ENCODE measurements around the gene FBXO47.

DNA sequence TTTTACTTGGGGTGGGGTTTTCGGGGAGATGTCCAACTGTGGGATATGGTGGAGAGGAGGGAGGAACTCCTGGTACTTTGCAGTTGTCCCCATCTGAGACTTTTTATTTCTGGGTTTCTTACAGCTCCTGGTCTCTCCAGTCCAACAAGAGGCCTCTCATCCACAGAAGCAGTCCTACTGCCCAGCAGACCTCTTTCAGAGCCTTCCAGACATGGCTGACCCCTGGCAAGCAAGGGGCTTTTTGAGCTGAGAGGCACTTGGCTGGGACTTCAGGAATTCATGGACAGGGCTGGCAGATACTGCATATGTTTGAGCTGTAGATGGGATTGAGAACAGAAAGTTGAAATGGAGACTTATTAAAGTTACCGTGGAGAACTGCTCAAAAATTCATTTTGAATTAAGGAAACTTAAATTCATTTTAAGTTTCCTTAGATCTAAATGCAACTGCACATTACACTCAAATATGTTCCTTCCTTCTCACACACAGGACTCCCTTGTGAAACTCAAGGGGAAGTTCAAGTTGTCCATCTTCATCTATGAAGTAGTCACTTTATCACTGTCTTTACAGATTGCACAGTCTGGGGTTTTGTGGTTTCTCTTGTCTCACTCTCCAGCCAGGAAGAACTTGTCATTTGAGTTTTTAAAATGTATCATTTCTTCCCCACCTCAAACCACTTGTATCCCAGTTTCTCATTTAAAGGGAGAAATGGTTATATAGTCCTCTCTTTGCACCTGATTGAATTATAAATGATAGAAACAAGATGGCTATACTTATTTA, 40.7 kb downstream of the FBXO47 start:
- no peak for TF ChIP-seq ZNF530 (tag by site-specific recombination; IDR thresholded peaks at IDR 0.05; ENCODE audit: low read depth)
- TF ChIP-seq, protein P1, sequence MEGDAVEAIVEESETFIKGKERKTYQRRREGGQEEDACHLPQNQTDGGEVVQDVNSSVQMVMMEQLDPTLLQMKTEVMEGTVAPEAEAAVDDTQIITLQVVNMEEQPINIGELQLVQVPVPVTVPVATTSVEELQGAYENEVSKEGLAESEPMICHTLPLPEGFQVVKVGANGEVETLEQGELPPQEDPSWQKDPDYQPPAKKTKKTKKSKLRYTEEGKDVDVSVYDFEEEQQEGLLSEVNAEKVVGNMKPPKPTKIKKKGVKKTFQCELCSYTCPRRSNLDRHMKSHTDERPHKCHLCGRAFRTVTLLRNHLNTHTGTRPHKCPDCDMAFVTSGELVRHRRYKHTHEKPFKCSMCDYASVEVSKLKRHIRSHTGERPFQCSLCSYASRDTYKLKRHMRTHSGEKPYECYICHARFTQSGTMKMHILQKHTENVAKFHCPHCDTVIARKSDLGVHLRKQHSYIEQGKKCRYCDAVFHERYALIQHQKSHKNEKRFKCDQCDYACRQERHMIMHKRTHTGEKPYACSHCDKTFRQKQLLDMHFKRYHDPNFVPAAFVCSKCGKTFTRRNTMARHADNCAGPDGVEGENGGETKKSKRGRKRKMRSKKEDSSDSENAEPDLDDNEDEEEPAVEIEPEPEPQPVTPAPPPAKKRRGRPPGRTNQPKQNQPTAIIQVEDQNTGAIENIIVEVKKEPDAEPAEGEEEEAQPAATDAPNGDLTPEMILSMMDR (tag by site-specific recombination; IDR thresholded peaks at IDR 0.05) = no peak
- TF ChIP-seq, protein P2, sequence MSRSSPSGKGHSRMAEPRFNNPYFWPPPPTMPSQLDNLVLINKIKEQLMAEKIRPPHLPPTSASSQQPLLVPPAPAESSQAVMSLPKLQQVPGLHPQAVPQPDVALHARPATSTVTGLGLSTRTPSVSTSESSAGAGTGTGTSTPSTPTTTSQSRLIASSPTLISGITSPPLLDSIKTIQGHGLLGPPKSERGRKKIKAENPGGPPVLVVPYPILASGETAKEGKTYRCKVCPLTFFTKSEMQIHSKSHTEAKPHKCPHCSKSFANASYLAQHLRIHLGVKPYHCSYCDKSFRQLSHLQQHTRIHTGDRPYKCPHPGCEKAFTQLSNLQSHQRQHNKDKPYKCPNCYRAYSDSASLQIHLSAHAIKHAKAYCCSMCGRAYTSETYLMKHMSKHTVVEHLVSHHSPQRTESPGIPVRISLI (tag by site-specific recombination; IDR thresholded peaks at IDR 0.05) = no peak
- TF ChIP-seq TCF7L2 (IDR thresholded peaks at IDR 0.05; ENCODE audit: borderline replicate concordance, low read depth, low read length) = no peak
- no peak for TF ChIP-seq ZNF777 (tag by site-specific recombination; IDR thresholded peaks at IDR 0.05; ENCODE audit: borderline replicate concordance)
- TF ChIP-seq ZNF366 (tag by site-specific recombination; conservative IDR thresholded peaks at IDR 0.05) = no peak
- no peak for TF ChIP-seq ZFHX2 (tag by site-specific recombination; conservative IDR thresholded peaks at IDR 0.05)
- no peak for TF ChIP-seq ZNF654 (tag by site-specific recombination; IDR thresholded peaks at IDR 0.05; ENCODE audit: low read depth)
- TF ChIP-seq PRDM1 (tag by site-specific recombination; IDR thresholded peaks at IDR 0.05) = no peak
- no peak for TF ChIP-seq YY1 (tag by site-specific recombination; IDR thresholded peaks at IDR 0.05)

Measured in HEK293 (cell line).